Right atrium auricular region (tissue), 2 donors: Measurements from ENCODE around the gene NABP1. TPM values are rescaled to one million over a fixed set of nuclear protein-coding genes. Genes with fewer than 3 reads are reported as not detected.

ENCODE experiments used
- DNase-seq: peaks from one replicate; pipeline ENCODE4 v3.0.0-alpha.2; 2019; ENCODE audit warnings: low spot score
- H3K27ac ChIP-seq, 2 donors: fragments of 200-600 bp; sonication (generic); 1 replicate in 1 of 2; 2 replicates in 1 of 2; pipeline ENCODE4 v1.5.1; 2016 to 2019
- H3K27me3 ChIP-seq, 2 donors: fragments of 200-600 bp; sonication (generic); one replicate each; pipeline versions ENCODE4 v1.5.1 to v1.6.0; 2017 to 2019
- H3K36me3 ChIP-seq: fragments of 200-600 bp; sonication (generic); one replicate; pipeline ENCODE4 v1.5.1; 2016
- H3K4me1 ChIP-seq, 2 donors: fragments of 200-600 bp; sonication (generic); one replicate each; pipeline versions ENCODE4 v1.5.1 to v1.6.0; 2017 to 2019
- H3K4me3 ChIP-seq, 2 donors: fragments of 200-600 bp; sonication (generic); 1 replicate in 1 of 2; 2 replicates in 1 of 2; pipeline ENCODE4 v1.5.1; 2017 to 2019; ENCODE audit warnings: mild to moderate bottlenecking in 1 of 2, moderate library complexity in 1 of 2
- H3K9me3 ChIP-seq, 2 donors: fragments of 200-600 bp; sonication (generic); one replicate each; pipeline ENCODE4 v1.5.1; 2019
- CTCF ChIP-seq, 2 donors: fragments of 200-600 bp; sonication (generic); IDR thresholded peaks; one replicate each; pipeline ENCODE4 v1.5.1; 2019; ENCODE audit warnings: antibody characterized with exemption in 2 of 2
- total RNA-seq, 2 donors: library from RNA; depleted of rRNA; stranded (reverse); fragments of >200 nt; gene quantifications; one replicate each; pipeline ENCODE4 v1.1.0, GENCODE V29; 2016

The NABP1 gene
- total RNA-seq, 2 donors from 2014 or later: 2.2 to 6.0 TPM

GRCh38 chr2:191659198-191659597, 18.7 kb upstream of the NABP1 start:
- no peak for DNase-seq
- Histone ChIP-seq H3K4me3 (no peak overlapping the region), H3K27ac (no peak overlapping the region), H3K4me1 (no peaks in the 10 kb centered on the region), H3K9me3 (no peaks in the 10 kb centered on the region), H3K27me3 (no peaks in the 10 kb centered on the region), H3K36me3 (no peaks in the 10 kb centered on the region)
- TF ChIP-seq CTCF (IDR thresholded peaks at IDR 0.05): no peak

- H3K27ac ChIP-seq: no peak overlapping the region
- no peak for DNase-seq
- H3K4me1 ChIP-seq: no peaks in the 10 kb centered on the region
- H3K4me3 ChIP-seq: no peak overlapping the region
- no peaks in the 10 kb centered on the region for H3K36me3 ChIP-seq
- no peaks in the 10 kb centered on the region for H3K27me3 ChIP-seq
- H3K9me3 ChIP-seq: no peaks in the 10 kb centered on the region
- no peak for TF ChIP-seq CTCF (IDR thresholded peaks at IDR 0.05)
Observed at GRCh38 chr2:191660575-191660974, 17.4 kb upstream of the NABP1 start.

- H3K27ac ChIP-seq: no peak overlapping the region
- no peaks in the 10 kb centered on the region for H3K27me3 ChIP-seq
- no peak for TF ChIP-seq CTCF (IDR thresholded peaks at IDR 0.05)
- H3K4me3 ChIP-seq: no peak overlapping the region
- no peaks in the 10 kb centered on the region for H3K36me3 ChIP-seq
- no peaks in the 10 kb centered on the region for H3K4me1 ChIP-seq
- no peaks in the 10 kb centered on the region for H3K9me3 ChIP-seq
- DNase-seq: no peak
Observed at GRCh38 chr2:191661097-191661924, 16.6 kb upstream of the NABP1 start.

- Histone ChIP-seq H3K27me3 (no peaks in the 10 kb centered on the region), H3K36me3 (no peaks in the 10 kb centered on the region), H3K27ac (no peak overlapping the region), H3K4me3 (no peak overlapping the region), H3K9me3 (no peaks in the 10 kb centered on the region), H3K4me1 (no peaks in the 10 kb centered on the region)
- no peak for TF ChIP-seq CTCF (IDR thresholded peaks at IDR 0.05)
- DNase-seq: no peak
Observed at GRCh38 chr2:191664823-191665677, 12.9 kb upstream of the NABP1 start.

GRCh38 chr2:191666226-191666625, 11.7 kb upstream of the NABP1 start:
- no peak for TF ChIP-seq CTCF (IDR thresholded peaks at IDR 0.05)
- Histone ChIP-seq H3K27ac (no peak overlapping the region), H3K27me3 (no peaks in the 10 kb centered on the region), H3K9me3 (no peaks in the 10 kb centered on the region), H3K4me3 (no peak overlapping the region), H3K4me1 (no peaks in the 10 kb centered on the region), H3K36me3 (no peaks in the 10 kb centered on the region)
- no peak for DNase-seq
